Measurements from ENCODE around the gene AMN1.

The AMN1 gene

GRCh38 chr12:31647086-31647491 is 81.7 kb downstream of the AMN1 start:
- FAIRE-seq (no peak), DNase-seq (ENCODE audit: insufficient read length, low spot score) (no peak)
- no peak for TF ChIP-seq POLR2A (IDR thresholded peaks at IDR 0.05; ENCODE audit: low read depth, low read length)

- DNase-seq (ENCODE audit: insufficient read length, low spot score) (no peak), FAIRE-seq (no peak)
- no peak for TF ChIP-seq POLR2A (IDR thresholded peaks at IDR 0.05; ENCODE audit: low read depth, low read length)
Measured at GRCh38 chr12:31645924-31646323, 82.9 kb downstream of the AMN1 start.

- FAIRE-seq (no peak), DNase-seq (ENCODE audit: insufficient read length, low spot score) (no peak)
- TF ChIP-seq POLR2A (IDR thresholded peaks at IDR 0.05; ENCODE audit: low read depth, low read length): no peak
Measured at GRCh38 chr12:31644536-31644935, 84.3 kb downstream of the AMN1 start.

- TF ChIP-seq POLR2A (IDR thresholded peaks at IDR 0.05; ENCODE audit: low read depth, low read length): no peak
- FAIRE-seq (no peak), DNase-seq (ENCODE audit: insufficient read length, low spot score) (no peak)
Measured at GRCh38 chr12:31641509-31642090, 87.2 kb downstream of the AMN1 start.

GRCh38 chr12:31634620-31635019 is 94.2 kb downstream of the AMN1 start:
- TF ChIP-seq POLR2A (IDR thresholded peaks at IDR 0.05; ENCODE audit: low read depth, low read length): no peak
- DNase-seq (ENCODE audit: insufficient read length, low spot score): no peak
- FAIRE-seq: no peak

GRCh38 chr12:31633464-31633863 is 95.4 kb downstream of the AMN1 start:
- DNase-seq (ENCODE audit: insufficient read length, low spot score) (no peak), FAIRE-seq (no peak)
- no peak for TF ChIP-seq POLR2A (IDR thresholded peaks at IDR 0.05; ENCODE audit: low read depth, low read length)

- DNase-seq (ENCODE audit: insufficient read length, low spot score) (no peak), FAIRE-seq (no peak)
Measured at GRCh38 chr12:31631809-31632208, 97.0 kb downstream of the AMN1 start.

GRCh38 chr12:31631023-31631724 is 97.6 kb downstream of the AMN1 start:
- TF ChIP-seq POLR2A (IDR thresholded peaks at IDR 0.05; ENCODE audit: low read depth, low read length): no peak
- no peak for DNase-seq (ENCODE audit: insufficient read length, low spot score)
- no peak for FAIRE-seq

More at GRCh38 chr12:31631809-31632208, 97.0 kb downstream of the AMN1 start:
- no peak for TF ChIP-seq POLR2A (IDR thresholded peaks at IDR 0.05; ENCODE audit: low read depth, low read length)

GRCh38 chr12:31629756-31630732 is 98.8 kb downstream of the AMN1 start:
- FAIRE-seq (no peak), DNase-seq (ENCODE audit: insufficient read length, low spot score) (no peak)
- no peak for TF ChIP-seq POLR2A (IDR thresholded peaks at IDR 0.05; ENCODE audit: low read depth, low read length)

- TF ChIP-seq POLR2A (IDR thresholded peaks at IDR 0.05; ENCODE audit: low read depth, low read length): no peak
- FAIRE-seq (no peak), DNase-seq (ENCODE audit: insufficient read length, low spot score) (no peak)
Measured at GRCh38 chr12:31627456-31628054, 101.3 kb downstream of the AMN1 start.

- no peak for TF ChIP-seq POLR2A (IDR thresholded peaks at IDR 0.05; ENCODE audit: low read depth, low read length)
- no peak for DNase-seq (ENCODE audit: insufficient read length, low spot score)
- no peak for FAIRE-seq
Measured at GRCh38 chr12:31626270-31626995, 102.4 kb downstream of the AMN1 start.

- FAIRE-seq: no peak
- no peak for DNase-seq (ENCODE audit: insufficient read length, low spot score)
- TF ChIP-seq POLR2A (IDR thresholded peaks at IDR 0.05; ENCODE audit: low read depth, low read length): no peak
Measured at GRCh38 chr12:31622038-31622437, 106.8 kb downstream of the AMN1 start.
